Activated T-cell treated with anti-CD3 and anti-CD28 coated beads, Interleukin-2, amount 50 U/mL, for 48 hours (primary cell): ENCODE data around the gene TECRL.

Experiments used
- DNase-seq, 2 experiments: peaks; one replicate each; pipeline ENCODE4 v3.0.0-alpha.2; 2020

TECRL gene

GRCh38 chr4:64326507-64326906, 82.7 kb downstream of the TECRL start:
- DNase-seq = no peak

- DNase-seq = no peak
These were observed 103.0 kb downstream of the TECRL start for GRCh38 chr4:64306255-64306565.

DNA sequence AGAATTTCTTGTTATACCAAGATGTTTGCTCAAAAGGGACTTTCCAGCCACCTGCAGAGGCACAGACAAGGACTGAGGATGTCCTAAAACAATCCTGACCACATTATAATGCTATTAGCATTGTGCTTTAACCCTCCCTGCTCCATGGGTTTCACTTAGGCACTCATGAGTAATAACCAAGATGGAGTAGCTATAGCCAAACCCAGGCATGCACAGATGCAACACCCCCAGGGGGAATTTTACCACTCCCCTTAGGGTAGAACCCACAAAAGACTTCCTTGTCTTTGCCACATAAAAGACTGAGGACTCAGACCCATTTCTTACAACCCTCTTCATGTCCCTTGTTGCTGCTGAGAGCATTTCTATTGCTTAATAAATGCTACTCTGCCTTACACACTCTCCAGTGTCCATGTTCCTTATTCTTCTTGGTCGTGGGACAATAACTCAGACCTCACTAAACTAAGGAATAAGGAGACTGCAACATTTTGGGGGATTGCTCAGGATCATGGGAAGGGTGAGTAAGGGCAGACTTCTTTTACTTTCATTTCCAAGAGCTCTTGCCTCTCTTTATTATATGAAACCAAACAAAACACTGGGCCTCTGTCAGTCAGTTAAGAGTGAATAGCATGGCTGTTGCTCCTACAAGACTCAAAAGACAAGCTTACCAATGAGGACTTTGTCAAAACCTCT, 103.5 kb downstream of the TECRL start:
- DNase-seq = no peak

DNA sequence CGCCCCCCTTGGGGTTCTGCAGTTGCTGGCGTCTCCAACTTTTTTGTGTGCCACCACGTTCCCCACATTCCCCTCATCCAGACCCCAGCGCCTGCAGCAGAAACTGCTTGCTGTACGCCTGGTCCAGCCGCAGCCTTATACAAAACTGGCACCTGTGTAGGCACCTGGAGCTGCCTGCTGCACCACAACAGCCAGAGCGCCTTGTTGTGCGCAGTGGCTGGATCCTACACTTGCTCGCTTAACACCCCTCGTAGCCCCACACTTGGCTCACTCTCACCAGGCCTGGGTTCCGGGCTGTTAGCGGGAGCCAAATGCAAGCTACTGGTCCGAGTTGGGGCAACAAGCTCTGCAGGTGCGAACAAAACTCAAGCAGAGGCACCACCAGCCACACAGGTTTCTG, 136.8 kb downstream of the TECRL start:
- no peak for DNase-seq

DNA sequence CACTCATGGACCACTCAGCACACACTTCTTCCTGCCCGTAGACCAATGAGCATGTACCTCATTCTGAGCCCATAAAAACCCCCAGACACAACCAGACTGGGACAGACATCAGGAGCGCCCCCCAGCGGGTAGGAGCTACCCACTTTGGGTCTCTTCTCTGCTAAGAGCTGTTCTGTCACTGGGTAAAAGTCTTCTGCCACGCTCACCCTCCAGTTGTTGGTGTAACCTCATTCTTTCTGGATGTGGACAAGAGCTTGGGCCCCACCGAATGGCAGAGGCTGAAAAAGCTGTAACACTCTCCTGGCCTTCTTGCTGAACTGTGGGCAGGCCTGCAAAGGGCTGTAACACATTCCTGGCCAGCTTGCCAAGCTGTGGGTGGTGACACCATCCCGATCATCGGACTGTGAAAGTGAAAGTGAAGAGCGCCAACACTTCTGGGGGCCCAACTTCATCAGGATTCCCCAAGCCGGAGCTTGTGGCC, 137.6 kb downstream of the TECRL start:
- DNase-seq = no peak

DNA sequence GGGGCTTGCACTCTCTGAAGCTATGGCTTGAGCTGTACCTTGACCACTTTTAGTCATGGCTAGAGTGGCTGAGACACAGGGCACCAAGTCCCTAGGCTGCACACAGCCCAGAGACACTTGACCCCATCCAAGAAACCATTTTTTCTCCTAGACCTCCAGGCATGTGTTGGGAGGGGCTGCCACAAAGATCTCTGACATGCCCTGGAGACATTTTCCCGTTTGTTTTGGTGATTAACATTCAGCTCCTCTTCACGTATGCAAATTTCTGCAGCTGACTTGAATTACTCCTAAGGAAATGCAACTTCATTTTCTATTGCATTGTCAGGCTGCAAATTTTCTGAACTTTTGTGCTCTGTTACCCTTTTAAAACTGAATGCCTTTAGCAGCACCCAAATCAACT, 142.6 kb downstream of the TECRL start:
- no peak for DNase-seq

DNA sequence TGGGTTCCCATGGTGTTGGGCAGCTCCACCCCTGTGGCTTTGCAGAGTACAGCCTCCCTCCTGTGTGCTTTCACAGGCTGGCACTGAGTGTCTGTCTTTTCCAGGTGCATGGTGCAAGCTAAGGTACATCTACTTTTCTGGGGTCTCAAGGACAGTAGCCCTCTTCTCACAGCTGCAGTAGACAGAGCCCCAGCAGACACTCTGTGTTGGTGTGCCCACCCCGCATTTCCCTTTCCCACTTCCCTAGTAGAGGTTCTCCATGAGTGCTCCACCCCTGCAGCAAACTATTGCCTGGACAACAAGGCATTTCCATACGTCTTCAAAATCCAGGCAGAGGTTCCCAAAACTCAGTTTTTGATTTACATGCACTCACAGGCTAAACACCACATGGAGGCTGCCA, 143.0 kb downstream of the TECRL start:
- DNase-seq = no peak

DNA sequence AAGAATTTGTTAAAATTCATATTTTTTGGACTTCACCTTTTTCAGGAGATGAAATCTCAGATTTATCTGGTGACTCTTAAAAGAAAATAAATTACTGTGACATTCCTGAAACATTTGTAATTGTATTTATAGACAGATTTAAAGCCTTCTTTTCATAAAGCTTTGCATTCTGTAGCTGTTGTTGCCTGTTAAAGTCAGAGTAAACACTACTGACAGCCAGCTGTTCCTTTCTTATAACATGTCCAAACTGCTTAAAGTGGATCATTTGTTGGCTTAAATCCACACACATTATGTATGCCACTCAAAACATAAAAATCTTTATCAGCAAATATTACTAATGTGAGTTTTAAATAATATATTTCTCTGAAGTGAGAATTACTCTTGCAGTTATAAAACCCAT, 157.5 kb downstream of the TECRL start:
- DNase-seq = no peak

DNA sequence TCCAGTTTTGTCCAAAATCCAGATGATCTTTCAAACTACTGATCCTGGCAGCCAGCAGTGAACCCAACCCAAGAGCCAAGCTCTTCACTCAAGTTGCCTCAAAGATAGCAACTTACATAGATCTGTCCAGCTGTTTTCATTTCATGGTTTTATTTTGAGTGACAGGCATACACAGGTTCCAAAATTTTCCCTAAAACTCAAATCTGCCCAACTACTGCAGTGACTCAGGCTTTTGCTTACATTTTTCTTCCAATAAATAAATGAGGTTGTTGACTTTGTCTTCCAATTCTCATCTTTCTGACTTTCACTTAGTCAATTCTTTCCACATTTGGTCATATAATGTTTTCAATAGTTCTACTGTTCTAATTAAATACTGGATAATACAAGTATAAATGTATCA, 158.8 kb downstream of the TECRL start:
- DNase-seq = no peak

DNA sequence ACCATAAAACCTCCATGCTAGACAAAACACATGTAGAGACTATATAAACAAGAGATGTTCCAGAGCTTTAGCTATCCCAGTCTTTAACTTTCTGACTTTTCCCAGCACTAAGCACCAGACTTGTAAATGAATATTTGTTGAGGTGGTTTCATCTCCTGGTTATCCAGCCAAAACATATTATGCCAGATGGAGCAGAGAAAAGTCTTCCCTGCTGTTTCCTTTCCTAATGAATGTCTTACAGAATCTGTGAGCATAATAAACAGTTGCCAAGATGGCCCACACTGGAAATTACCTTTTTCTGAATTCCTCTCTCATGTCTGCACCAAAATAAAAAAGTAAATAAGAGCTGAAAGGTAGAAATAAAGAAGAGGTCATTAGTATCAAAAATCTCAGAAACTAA, 159.2 kb downstream of the TECRL start:
- DNase-seq = no peak

GRCh38 chr4:64248186-64248585, 161.1 kb downstream of the TECRL start:
- no peak for DNase-seq

DNA sequence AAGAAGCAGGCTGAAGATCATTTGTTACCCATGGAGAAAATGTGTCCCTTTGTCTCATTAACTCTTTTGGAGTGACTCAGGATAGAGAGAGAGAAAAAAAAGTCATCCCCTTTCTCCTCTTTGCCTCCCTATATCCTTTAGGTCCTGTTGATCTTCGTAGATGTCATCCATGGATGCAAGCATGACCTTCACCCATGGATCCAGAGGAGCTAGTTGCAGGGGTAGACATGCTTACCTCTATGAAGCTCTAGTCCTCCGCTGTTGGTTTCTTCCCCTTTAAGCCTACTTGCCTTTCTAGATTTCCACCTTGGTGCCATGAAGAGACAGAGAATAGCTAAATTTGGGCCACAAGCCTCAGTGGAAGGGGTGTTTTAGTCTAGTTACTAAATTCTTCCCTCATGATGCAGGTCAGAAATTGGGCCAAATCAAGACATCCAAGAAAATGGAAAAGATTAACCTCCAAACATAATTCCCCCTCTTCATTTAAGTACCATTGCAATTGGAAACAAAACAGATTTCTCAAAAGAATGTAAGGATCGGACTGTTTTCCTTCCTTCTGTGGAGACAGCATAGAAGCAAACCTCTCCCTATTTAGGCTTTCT, 178.4 kb downstream of the TECRL start:
- no peak for DNase-seq
